HG02973 (cell line): ENCODE results near the gene RASD1.
A peak's percentile ranks its signal among the peaks of the same experiment; 100 is the strongest.

ENCODE experiments used
- ATAC-seq: cut with Tn5 transposase; IDR thresholded peaks from one replicate; pipeline ENCODE4 v1.9.1; 2021; ENCODE audit warnings: moderate library complexity; ENCODE audit not compliant: unreplicated experiment

The RASD1 gene

GRCh38 chr17:17496189-17497064, at the start of gene RASD1:
TSS of gene RASD1 (minus strand) at chr17:17496395. CDS start at chr17:17496181, 214 bp downstream.
- ATAC-seq: peak; percentile 65

GRCh38 chr17:17545984-17546383, 49.8 kb upstream of the RASD1 start:
- no peak for ATAC-seq

- ATAC-seq: no peak
Observed at GRCh38 chr17:17545031-17545820, 49.0 kb upstream of the RASD1 start.

GRCh38 chr17:17542906-17543635, 46.9 kb upstream of the RASD1 start:
- ATAC-seq: no peak

GRCh38 chr17:17541640-17542001, 45.4 kb upstream of the RASD1 start:
- no peak for ATAC-seq

- ATAC-seq: no peak
Observed at GRCh38 chr17:17540935-17541639, 44.9 kb upstream of the RASD1 start.

GRCh38 chr17:17540278-17540906, 44.2 kb upstream of the RASD1 start:
- ATAC-seq: no peak

- ATAC-seq: no peak
Observed at GRCh38 chr17:17539591-17539990, 43.4 kb upstream of the RASD1 start.

GRCh38 chr17:17538417-17539391, 42.5 kb upstream of the RASD1 start:
- no peak for ATAC-seq

GRCh38 chr17:17537311-17538099, 41.3 kb upstream of the RASD1 start:
- no peak for ATAC-seq

GRCh38 chr17:17536702-17537101, 40.5 kb upstream of the RASD1 start:
- no peak for ATAC-seq

GRCh38 chr17:17535957-17536356, 39.8 kb upstream of the RASD1 start:
- no peak for ATAC-seq

- no peak for ATAC-seq
Observed at GRCh38 chr17:17533901-17534441, 37.8 kb upstream of the RASD1 start.

GRCh38 chr17:17532991-17533390, 36.8 kb upstream of the RASD1 start:
- ATAC-seq: no peak

- ATAC-seq: no peak
Observed at GRCh38 chr17:17531156-17531555, 35.0 kb upstream of the RASD1 start.

- no peak for ATAC-seq
Observed at GRCh38 chr17:17528696-17529652, 32.8 kb upstream of the RASD1 start.

- ATAC-seq: no peak
Observed at GRCh38 chr17:17527956-17528500, 31.8 kb upstream of the RASD1 start.
